GM19023 (cell line): ENCODE data around the gene CHRNA5.

Source experiments
- ATAC-seq: cut with Tn5 transposase; IDR thresholded peaks from one replicate; pipeline ENCODE4 v1.9.1; 2021; ENCODE audit warnings: mild to moderate bottlenecking, moderate library complexity; ENCODE audit not compliant: unreplicated experiment

Gene CHRNA5

GRCh38 chr15:78636378-78636859, 71.1 kb downstream of the CHRNA5 start:
- ATAC-seq: no peak

- ATAC-seq: no peak
These were observed 72.6 kb downstream of the CHRNA5 start for GRCh38 chr15:78637776-78638435.

GRCh38 chr15:78638658-78639314, 73.5 kb downstream of the CHRNA5 start:
- no peak for ATAC-seq

- ATAC-seq: no peak
These were observed 75.3 kb downstream of the CHRNA5 start for GRCh38 chr15:78640527-78641101.

GRCh38 chr15:78641102-78641748, 75.9 kb downstream of the CHRNA5 start, which contains the start of gene CHRNB4:
CHRNB4 (minus strand) TSS chr15:78641210; CDS start chr15:78641133, 77 bp downstream.
- no peak for ATAC-seq

GRCh38 chr15:78641749-78642275, 76.5 kb downstream of the CHRNA5 start:
- no peak for ATAC-seq

GRCh38 chr15:78642331-78642730, 77.0 kb downstream of the CHRNA5 start:
- ATAC-seq: no peak
